NB4 (cell line): ENCODE results near the gene SMARCA4.

Experiments
- MYC ChIP-seq: IDR thresholded peaks from 2 replicates; pipeline ENCODE4 v1.6.1; 2011; ENCODE audit warnings: low read depth, low read length
- POLR2A ChIP-seq: IDR thresholded peaks from 2 replicates; pipeline ENCODE4 v1.6.1; 2011; ENCODE audit warnings: mild to moderate bottlenecking; ENCODE audit not compliant: insufficient read length; ENCODE audit errors: extremely low read depth
- TF ChIP-seq, protein P1 (sequence below): IDR thresholded peaks from one replicate; pipeline ENCODE4 v1.5.1; 2012; ENCODE audit warnings: low read depth, low read length
- TF ChIP-seq, protein P2 (sequence below): IDR thresholded peaks from 2 replicates; pipeline ENCODE4 v1.6.1; 2011; ENCODE audit warnings: low read depth, low read length

DNA sequence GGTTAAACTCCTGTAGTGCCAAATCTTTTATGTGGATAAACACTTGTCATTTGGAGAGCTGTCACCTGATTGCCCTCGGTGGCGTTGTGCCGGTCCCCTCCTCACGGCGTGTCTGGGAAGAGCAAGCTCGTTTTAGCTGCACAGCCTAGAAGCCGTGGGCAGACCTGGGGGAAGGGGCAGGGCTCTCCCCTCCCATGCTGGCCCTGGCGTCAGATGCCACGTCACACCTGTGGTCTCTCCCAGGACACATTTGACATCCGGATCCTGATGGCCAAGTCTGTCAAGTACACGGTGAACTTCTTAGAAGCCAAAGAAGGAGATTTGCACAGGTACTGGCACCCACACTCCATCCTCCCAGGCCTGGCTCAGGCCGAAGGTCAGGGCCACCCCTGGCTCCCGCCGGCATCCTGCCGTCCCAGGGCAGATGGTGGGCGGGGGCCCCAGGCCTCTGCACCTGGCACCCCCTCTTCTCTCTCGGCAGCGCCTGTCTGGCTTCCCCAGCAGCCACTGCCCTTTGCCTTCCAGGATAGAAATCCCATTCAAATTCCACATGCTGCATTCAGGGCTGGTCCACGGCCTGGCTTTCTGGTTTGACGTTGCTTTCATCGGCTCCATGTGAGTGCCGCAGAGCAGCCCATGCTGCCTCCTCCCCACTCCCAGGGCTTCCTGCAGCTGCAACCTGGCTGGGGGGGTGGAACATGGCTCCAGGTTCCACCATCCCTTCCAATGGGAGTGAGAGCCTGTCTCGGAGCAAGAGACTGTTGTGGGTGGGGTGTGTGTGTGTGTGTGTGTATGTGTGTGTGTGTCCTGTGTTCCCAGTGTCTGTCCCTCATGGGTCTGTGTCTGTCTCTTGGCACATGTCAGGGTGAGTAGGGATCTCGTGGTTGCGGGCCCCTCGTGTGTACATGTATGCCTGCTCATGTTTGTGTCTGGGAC, 41.2 kb upstream of the SMARCA4 start:
- TF ChIP-seq, protein P1, sequence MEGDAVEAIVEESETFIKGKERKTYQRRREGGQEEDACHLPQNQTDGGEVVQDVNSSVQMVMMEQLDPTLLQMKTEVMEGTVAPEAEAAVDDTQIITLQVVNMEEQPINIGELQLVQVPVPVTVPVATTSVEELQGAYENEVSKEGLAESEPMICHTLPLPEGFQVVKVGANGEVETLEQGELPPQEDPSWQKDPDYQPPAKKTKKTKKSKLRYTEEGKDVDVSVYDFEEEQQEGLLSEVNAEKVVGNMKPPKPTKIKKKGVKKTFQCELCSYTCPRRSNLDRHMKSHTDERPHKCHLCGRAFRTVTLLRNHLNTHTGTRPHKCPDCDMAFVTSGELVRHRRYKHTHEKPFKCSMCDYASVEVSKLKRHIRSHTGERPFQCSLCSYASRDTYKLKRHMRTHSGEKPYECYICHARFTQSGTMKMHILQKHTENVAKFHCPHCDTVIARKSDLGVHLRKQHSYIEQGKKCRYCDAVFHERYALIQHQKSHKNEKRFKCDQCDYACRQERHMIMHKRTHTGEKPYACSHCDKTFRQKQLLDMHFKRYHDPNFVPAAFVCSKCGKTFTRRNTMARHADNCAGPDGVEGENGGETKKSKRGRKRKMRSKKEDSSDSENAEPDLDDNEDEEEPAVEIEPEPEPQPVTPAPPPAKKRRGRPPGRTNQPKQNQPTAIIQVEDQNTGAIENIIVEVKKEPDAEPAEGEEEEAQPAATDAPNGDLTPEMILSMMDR, result no peak
- TF ChIP-seq POLR2A (no peak), MYC (no peak)
- TF ChIP-seq, protein P2, sequence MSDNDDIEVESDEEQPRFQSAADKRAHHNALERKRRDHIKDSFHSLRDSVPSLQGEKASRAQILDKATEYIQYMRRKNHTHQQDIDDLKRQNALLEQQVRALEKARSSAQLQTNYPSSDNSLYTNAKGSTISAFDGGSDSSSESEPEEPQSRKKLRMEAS, result no peak
